ENCODE data around the gene SOX1. TPM values are rescaled to one million over a fixed set of nuclear protein-coding genes. Genes with fewer than 3 reads are reported as not detected.

Gene SOX1
- total RNA-seq, 1 donor from 2014 or later: 0.57 TPM

GRCh38 chr13:112053167-112053743 lies 13.7 kb upstream of the SOX1 start:
- Mint-ChIP-seq H3K27ac (no peak overlapping the region), H3K4me1 (ENCODE audit: low read depth) (peaks cover 5% of the 10 kb centered on the region)

GRCh38 chr13:112053744-112054615 lies 13.0 kb upstream of the SOX1 start:
- H3K9me3 Mint-ChIP-seq (ENCODE audit: low read depth): no peaks in the 10 kb centered on the region
- no peak for TF ChIP-seq CTCF (IDR thresholded peaks at IDR 0.05; ENCODE audit: unreplicated experiment)
- peaks cover 5% of the 10 kb centered on the region for H3K4me1 Mint-ChIP-seq (ENCODE audit: low read depth)
- no peak for DNase-seq (ENCODE audit: low spot score, unreplicated experiment)
- no peaks in the 10 kb centered on the region for H3K36me3 Mint-ChIP-seq (ENCODE audit: insufficient read depth)
- peak overlapping the region; percentile 7 for H3K4me3 Mint-ChIP-seq (ENCODE audit: low read depth)
- H3K27ac Mint-ChIP-seq: no peak overlapping the region
- peaks cover 89% of the 10 kb centered on the region for H3K27me3 Mint-ChIP-seq

More at GRCh38 chr13:112053167-112053743, 13.7 kb upstream of the SOX1 start:
- Mint-ChIP-seq H3K27me3 (peaks cover 89% of the 10 kb centered on the region), H3K4me3 (ENCODE audit: low read depth) (peak overlapping the region; percentile 7), H3K9me3 (ENCODE audit: low read depth) (no peaks in the 10 kb centered on the region), H3K36me3 (ENCODE audit: insufficient read depth) (no peaks in the 10 kb centered on the region)
- no peak for TF ChIP-seq CTCF (IDR thresholded peaks at IDR 0.05; ENCODE audit: unreplicated experiment)
- DNase-seq (ENCODE audit: low spot score, unreplicated experiment): no peak

GRCh38 chr13:112054616-112055015 lies 12.3 kb upstream of the SOX1 start:
- Mint-ChIP-seq H3K27me3 (peaks cover 91% of the 10 kb centered on the region), H3K4me1 (ENCODE audit: low read depth) (peaks cover 5% of the 10 kb centered on the region), H3K36me3 (ENCODE audit: insufficient read depth) (no peaks in the 10 kb centered on the region), H3K27ac (no peak overlapping the region), H3K9me3 (ENCODE audit: low read depth) (no peaks in the 10 kb centered on the region), H3K4me3 (ENCODE audit: low read depth) (no peak overlapping the region)
- no peak for DNase-seq (ENCODE audit: low spot score, unreplicated experiment)
- TF ChIP-seq CTCF (IDR thresholded peaks at IDR 0.05; ENCODE audit: unreplicated experiment): no peak

- Mint-ChIP-seq H3K27me3 (peaks cover 91% of the 10 kb centered on the region), H3K4me3 (ENCODE audit: low read depth) (no peak overlapping the region), H3K36me3 (ENCODE audit: insufficient read depth) (no peaks in the 10 kb centered on the region), H3K9me3 (ENCODE audit: low read depth) (no peaks in the 10 kb centered on the region), H3K4me1 (ENCODE audit: low read depth) (peaks cover 5% of the 10 kb centered on the region), H3K27ac (peak overlapping the region; percentile 35)
- TF ChIP-seq CTCF (IDR thresholded peaks at IDR 0.05; ENCODE audit: unreplicated experiment): no peak
- DNase-seq (ENCODE audit: low spot score, unreplicated experiment): no peak
Measured at GRCh38 chr13:112055036-112055914, 11.7 kb upstream of the SOX1 start.

- no peaks in the 10 kb centered on the region for H3K36me3 Mint-ChIP-seq (ENCODE audit: insufficient read depth)
- TF ChIP-seq CTCF (IDR thresholded peaks at IDR 0.05; ENCODE audit: unreplicated experiment): no peak
- H3K4me1 Mint-ChIP-seq (ENCODE audit: low read depth): peaks cover 5% of the 10 kb centered on the region
- no peak overlapping the region for H3K4me3 Mint-ChIP-seq (ENCODE audit: low read depth)
- no peak overlapping the region for H3K27ac Mint-ChIP-seq
- H3K27me3 Mint-ChIP-seq: peaks cover 91% of the 10 kb centered on the region
- DNase-seq (ENCODE audit: low spot score, unreplicated experiment): no peak
- H3K9me3 Mint-ChIP-seq (ENCODE audit: low read depth): no peaks in the 10 kb centered on the region
Measured at GRCh38 chr13:112055915-112056269, 11.1 kb upstream of the SOX1 start.

All from progenitor cell of endocrine pancreas (in vitro differentiated cells).